OCI-LY7 (cell line): ENCODE measurements around the gene CDNF.

ENCODE experiments used
- CTCF ChIP-seq: fragments of 200-600 bp; sonication (generic); conservative IDR thresholded peaks from 2 replicates; pipeline ENCODE4 v1.5.1; 2014; ENCODE audit warnings: mild to moderate bottlenecking, antibody characterized with exemption, low read length, moderate library complexity, mixed read lengths
- EZH2phosphoT487 ChIP-seq: fragments of 200-600 bp; sonication (generic); IDR thresholded peaks from 2 replicates; pipeline ENCODE4 v1.6.1; 2018; ENCODE audit warnings: low read depth, borderline replicate concordance, mild to moderate bottlenecking, mixed run types, antibody characterized with exemption, low read length, moderate library complexity, mixed read lengths

GRCh38 chr10:14879928-14880193 is 42.0 kb upstream of the CDNF start:
- TF ChIP-seq CTCF (no peak), EZH2phosphoT487 (no peak)
